ENCODE measurements around the gene MXD4.
"Not testable (repeated sequence)": the region's sequence is repeated elsewhere in the genome, so short reads cannot be mapped to it uniquely, and the experiment has no call there.

The MXD4 gene

DNA sequence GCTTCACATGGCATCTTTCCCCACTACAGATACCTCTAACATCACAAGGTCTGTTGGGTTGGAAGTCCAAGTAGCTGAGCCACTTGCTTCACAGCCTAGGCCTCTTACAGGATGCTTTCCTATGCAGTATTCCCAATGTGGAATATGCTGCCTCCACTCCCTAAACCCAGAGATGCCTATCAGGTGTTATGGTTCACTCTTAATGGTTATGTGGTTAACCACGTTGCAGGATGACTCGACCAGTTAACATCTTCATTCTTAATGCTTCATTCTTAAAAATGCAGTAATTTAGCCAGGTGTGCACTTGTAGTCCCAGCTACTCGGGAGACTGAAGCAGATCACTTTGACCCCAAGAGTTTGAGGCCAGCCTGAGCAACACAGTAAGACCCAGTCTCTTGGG is 44.2 kb downstream of the MXD4 start:
- DNase-seq: no peak

DNA sequence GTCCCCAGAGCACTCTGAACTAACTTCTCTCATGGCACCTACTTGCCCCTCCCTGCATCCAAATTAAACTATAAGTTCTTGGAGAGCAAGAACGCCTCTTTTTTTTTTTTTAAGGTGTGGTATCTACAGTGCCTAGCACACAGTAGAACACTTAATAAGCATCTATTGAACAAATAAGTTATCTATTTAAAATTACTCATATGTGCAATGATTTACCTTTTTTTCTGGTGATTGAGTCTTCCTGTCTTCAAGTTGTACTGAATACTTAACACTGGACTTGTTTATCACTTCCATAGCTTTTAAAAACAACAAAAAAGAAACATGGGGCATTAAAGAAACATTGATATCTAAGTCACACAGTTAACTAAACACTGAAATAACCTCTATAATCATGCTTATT is 49.1 kb downstream of the MXD4 start:
- DNase-seq: no peak

DNA sequence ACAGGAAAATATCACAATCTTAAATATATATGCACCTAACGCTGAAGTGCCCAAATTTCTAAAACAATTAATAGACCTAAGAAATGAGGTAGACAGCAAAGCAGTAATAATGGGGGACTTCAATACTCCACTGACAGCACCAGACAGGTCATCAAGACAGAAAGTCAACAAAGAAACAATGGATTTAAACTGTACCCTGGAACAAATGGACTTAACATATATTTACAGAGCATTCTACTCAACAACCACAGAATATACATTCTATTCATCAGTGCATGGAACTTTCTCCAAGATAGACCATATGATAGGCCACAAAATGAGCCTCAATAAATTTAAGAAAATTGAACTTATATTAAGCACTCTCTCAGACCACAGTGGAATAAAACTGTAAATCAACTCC is 59.1 kb downstream of the MXD4 start:
- not testable (repeated sequence) for DNase-seq
